Colonic mucosa (tissue), 4 donors: ENCODE results near the gene RFX1. TPM values are rescaled to one million over a fixed set of nuclear protein-coding genes. Genes with fewer than 3 reads are reported as not detected.

Experiments
- DNase-seq: peaks from one replicate; pipeline ENCODE4 v3.0.0-alpha.2; 2020
- H3K27ac ChIP-seq: fragments of 200-600 bp; one replicate; pipeline ENCODE4 v1.8.0; 2021
- H3K27me3 ChIP-seq: fragments of 200-600 bp; one replicate; pipeline ENCODE4 v1.8.0; 2021
- H3K36me3 ChIP-seq: fragments of 200-600 bp; one replicate; pipeline ENCODE4 v1.8.0; 2021
- H3K4me1 ChIP-seq: fragments of 200-600 bp; one replicate; pipeline ENCODE4 v1.8.0; 2021; ENCODE audit warnings: mild to moderate bottlenecking
- H3K4me3 ChIP-seq: fragments of 200-600 bp; one replicate; pipeline ENCODE4 v1.8.0; 2021
- H3K9ac ChIP-seq, 2 donors: one replicate each; pipeline ENCODE4 v1.7.0; 2013; ENCODE audit warnings: control low read depth in 2 of 2, low read depth in 2 of 2, low read length in 2 of 2
- H3K9me3 ChIP-seq: fragments of 200-600 bp; one replicate; pipeline ENCODE4 v1.8.0; 2021
- CTCF ChIP-seq: fragments of 200-600 bp; IDR thresholded peaks from one replicate; pipeline ENCODE4 v1.8.0; 2022; ENCODE audit warnings: antibody characterized with exemption, mild to moderate bottlenecking
- intact Hi-C: fragments of 100-400 bp; cut with DNase I; formaldehyde crosslinking; loops from one replicate; pipeline ENCODE4 v1.14.1; 2022
- total RNA-seq, 2 donors: library from RNA; stranded (reverse); fragmentation: NEBNext Ultra II Directional in 1 of 2; extraction: Animal tissue kit (Norgen Biotek cat#: 25700) in 1 of 2; gene quantifications; one replicate each; pipeline ENCODE4 v1.2.1, GENCODE V29; 2021
- donor health status: healthy.
- donor health status: DM: no; HTN: no; CAD: no.
- donor health status: DM: no; HTN: no; CAD: no.

RFX1 gene
- total RNA-seq, 2 donors from 2014 or later, result 13.1 to 20.9 TPM

DNA sequence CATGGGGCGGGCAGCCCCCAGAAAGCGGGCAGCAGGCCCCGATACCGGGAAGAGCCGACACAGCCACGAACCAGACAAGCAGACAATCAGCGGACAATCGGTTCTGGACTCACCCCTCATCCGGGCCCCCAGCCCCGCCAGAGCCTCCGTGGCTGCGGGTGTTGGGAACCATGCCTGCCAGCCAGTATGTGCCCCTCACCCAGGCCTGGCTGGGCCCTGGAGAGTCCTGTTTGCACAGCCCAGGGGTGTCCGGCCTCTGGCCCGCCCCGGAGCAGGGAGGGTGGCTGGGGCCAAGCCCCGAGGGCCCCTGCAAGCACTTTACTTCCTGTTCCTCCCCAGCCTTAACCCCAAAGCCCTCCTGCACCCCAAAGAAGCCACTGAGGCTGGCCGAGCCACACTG, 75.7 kb downstream of the RFX1 start:
- H3K27me3 ChIP-seq, result no peaks in the 10 kb centered on the region
- no peak overlapping the region for H3K9ac ChIP-seq
- H3K4me3 ChIP-seq, result no peak overlapping the region
- no peak for DNase-seq
- TF ChIP-seq CTCF, result no peak
- no peaks in the 10 kb centered on the region for H3K36me3 ChIP-seq
- no peaks in the 10 kb centered on the region for H3K4me1 ChIP-seq
- H3K9me3 ChIP-seq, result no peaks in the 10 kb centered on the region
- intact Hi-C loops, result no loop called here
- H3K27ac ChIP-seq, result no peak overlapping the region

GRCh38 chr19:13929956-13930355, 76.2 kb downstream of the RFX1 start:
- Histone ChIP-seq H3K27me3 (no peaks in the 10 kb centered on the region), H3K9ac (no peak overlapping the region), H3K4me1 (no peaks in the 10 kb centered on the region), H3K9me3 (no peaks in the 10 kb centered on the region), H3K27ac (no peak overlapping the region), H3K4me3 (no peak overlapping the region), H3K36me3 (no peaks in the 10 kb centered on the region)
- intact Hi-C loops, result no loop called here
- TF ChIP-seq CTCF, result no peak
- DNase-seq, result no peak

- intact Hi-C loops, result no loop called here
- Histone ChIP-seq H3K27me3 (no peaks in the 10 kb centered on the region), H3K36me3 (no peaks in the 10 kb centered on the region), H3K4me3 (no peak overlapping the region), H3K9ac (no peak overlapping the region), H3K4me1 (no peaks in the 10 kb centered on the region), H3K27ac (no peak overlapping the region), H3K9me3 (no peaks in the 10 kb centered on the region)
- no peak for TF ChIP-seq CTCF
- DNase-seq, result no peak
Observed at GRCh38 chr19:13929340-13929739, 76.8 kb downstream of the RFX1 start.

- H3K9me3 ChIP-seq, result no peaks in the 10 kb centered on the region
- H3K27me3 ChIP-seq, result no peaks in the 10 kb centered on the region
- intact Hi-C loops, result no loop called here
- no peak for TF ChIP-seq CTCF
- H3K4me1 ChIP-seq, result no peaks in the 10 kb centered on the region
- DNase-seq, result no peak
- no peak overlapping the region for H3K27ac ChIP-seq
- no peaks in the 10 kb centered on the region for H3K36me3 ChIP-seq
- no peak overlapping the region for H3K9ac ChIP-seq
- no peak overlapping the region for H3K4me3 ChIP-seq
Observed at GRCh38 chr19:13926715-13927114, 79.4 kb downstream of the RFX1 start.

DNA sequence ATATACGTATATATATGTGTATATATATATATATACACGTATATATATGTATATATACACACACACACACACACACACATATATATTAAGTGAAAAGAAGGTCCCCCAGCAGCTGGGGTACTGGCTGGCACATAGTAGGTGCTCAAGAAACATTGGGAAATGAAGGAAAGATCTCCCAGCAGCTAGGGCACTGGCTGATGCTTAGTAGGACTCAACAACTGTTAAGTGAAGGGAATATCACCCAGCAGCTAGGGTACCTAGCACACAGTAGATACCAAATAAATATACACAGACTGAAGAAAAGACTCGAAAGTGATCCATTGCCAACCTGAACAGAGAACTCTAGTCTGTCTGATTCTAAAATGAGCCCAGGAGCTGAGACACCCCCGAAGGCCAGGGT, 80.1 kb downstream of the RFX1 start:
- Histone ChIP-seq H3K9ac (no peak overlapping the region), H3K27me3 (no peaks in the 10 kb centered on the region), H3K9me3 (no peaks in the 10 kb centered on the region), H3K4me3 (no peak overlapping the region), H3K4me1 (no peaks in the 10 kb centered on the region), H3K36me3 (peaks cover 2% of the 10 kb centered on the region), H3K27ac (no peak overlapping the region)
- TF ChIP-seq CTCF, result no peak
- DNase-seq, result no peak
- intact Hi-C loops, result no loop called here
